GM12878 (cell line): ENCODE measurements around the gene IL18R1. TPM values are rescaled to one million over a fixed set of nuclear protein-coding genes. Genes with fewer than 3 reads are reported as not detected.

ENCODE experiments used
- CREM ChIP-seq: IDR thresholded peaks from 2 replicates; pipeline ENCODE4 v1.6.1; 2014; ENCODE audit warnings: antibody characterized with exemption, low read depth
- E4F1 ChIP-seq: fragments of 450-650 bp; IDR thresholded peaks from 2 replicates; pipeline ENCODE4 v1.6.1; 2018; ENCODE audit warnings: borderline replicate concordance, mild to moderate bottlenecking; ENCODE audit not compliant: partially characterized antibody
- EP300 ChIP-seq, 2 experiments: fragments of 150-350 bp in 1 of 2; IDR thresholded peaks; 2 replicates each; pipeline ENCODE4 v1.6.1; 2011 to 2012; ENCODE audit warnings: low read depth in 2 of 2, low read length in 2 of 2, borderline replicate concordance in 1 of 2, improper control_type of control experiment in 1 of 2, inconsistent platforms in 1 of 2; ENCODE audit not compliant: control insufficient read depth in 1 of 2
- GABPA ChIP-seq: IDR thresholded peaks from 2 replicates; pipeline ENCODE4 v1.6.1; 2014; ENCODE audit warnings: antibody characterized with exemption, low read depth, mild to moderate bottlenecking, inconsistent platforms
- HDAC2 ChIP-seq: fragments of 200-600 bp; sonication (generic); IDR thresholded peaks from 2 replicates; pipeline ENCODE4 v1.6.1; 2017
- HDGF ChIP-seq: fragments of 450-650 bp; IDR thresholded peaks from 2 replicates; pipeline ENCODE4 v1.6.1; 2016; ENCODE audit warnings: antibody characterized with exemption
- IRF3 ChIP-seq: fragments of 450-650 bp; IDR thresholded peaks from 2 replicates; pipeline ENCODE4 v1.6.1; 2014; ENCODE audit warnings: mild to moderate bottlenecking
- JUND ChIP-seq: IDR thresholded peaks from 2 replicates; pipeline ENCODE4 v1.6.1; 2012; ENCODE audit warnings: low read depth, mild to moderate bottlenecking, low read length, improper control_type of control experiment, moderate library complexity
- MTA3 ChIP-seq: IDR thresholded peaks from 2 replicates; pipeline ENCODE4 v1.6.1; 2012; ENCODE audit warnings: low read length, inconsistent platforms, borderline replicate concordance
- MXI1 ChIP-seq: fragments of 150-350 bp; IDR thresholded peaks from 2 replicates; pipeline ENCODE4 v1.6.1; 2011; ENCODE audit warnings: low read depth, mild to moderate bottlenecking, inconsistent platforms, low read length, improper control_type of control experiment
- PAX8 ChIP-seq: fragments of 450-650 bp; IDR thresholded peaks from 2 replicates; pipeline ENCODE4 v1.6.1; 2017; ENCODE audit warnings: mild to moderate bottlenecking, moderate library complexity
- RBBP5 ChIP-seq: fragments of 200-600 bp; sonication (generic); conservative IDR thresholded peaks from 2 replicates; pipeline ENCODE4 v1.6.1; 2016
- RCOR1 ChIP-seq: conservative IDR thresholded peaks from 2 replicates; pipeline ENCODE4 v1.6.1; 2012; ENCODE audit warnings: low read depth, low read length, improper control_type of control experiment
- RELB ChIP-seq: fragments of 450-650 bp; IDR thresholded peaks from 2 replicates; pipeline ENCODE4 v1.6.1; 2017; ENCODE audit warnings: low read depth, mild to moderate bottlenecking, moderate library complexity
- RUNX3 ChIP-seq: IDR thresholded peaks from 2 replicates; pipeline ENCODE4 v1.6.1; 2012; ENCODE audit warnings: low read length, inconsistent platforms
- SIX5 ChIP-seq: IDR thresholded peaks from 2 replicates; pipeline ENCODE4 v1.6.1; 2011; ENCODE audit warnings: mild to moderate bottlenecking, low read depth, low read length, moderate library complexity; ENCODE audit not compliant: severe bottlenecking
- SMAD5 ChIP-seq: IDR thresholded peaks from 2 replicates; pipeline ENCODE4 v1.6.1; 2016; ENCODE audit warnings: antibody characterized with exemption, low read depth
- SRF ChIP-seq, 2 experiments: IDR thresholded peaks; 2 replicates each; pipeline ENCODE4 v1.6.1; 2011; ENCODE audit warnings: low read depth in 2 of 2, low read length in 2 of 2, mild to moderate bottlenecking in 1 of 2, moderate library complexity in 1 of 2
- ZBTB11 ChIP-seq: fragments of 450-650 bp; formaldehyde crosslinking; IDR thresholded peaks from 2 replicates; pipeline ENCODE4 v1.5.0; 2022; ENCODE audit warnings: mild to moderate bottlenecking, missing genetic modification characterization
- ZSCAN29 ChIP-seq: fragments of 450-650 bp; IDR thresholded peaks from 2 replicates; pipeline ENCODE4 v1.6.1; 2017; ENCODE audit warnings: mild to moderate bottlenecking, moderate library complexity
- ZZZ3 ChIP-seq: IDR thresholded peaks from 2 replicates; pipeline ENCODE4 v1.6.1; 2011; ENCODE audit warnings: low read depth; ENCODE audit not compliant: control insufficient read depth, insufficient read length
- polyA plus RNA-seq, 11 experiments: library from polyadenylated mRNA; depleted of rRNA in 4 of 11; unstranded in 6 of 11; stranded (reverse) in 5 of 11; fragments of >200 nt; fragmentation: Nextera tagmentation in 4 of 11; fragmentation: Illumina TruSeq in 1 of 11; extraction: Ambion mirVana in 4 of 11; extraction: Trizol in 1 of 11; gene quantifications; 1 replicate in 1 of 11; 2 replicates in 10 of 11; pipeline versions ENCODE4 v1.2.1 to v1.2.3, GENCODE V29; 2011 to 2016; ENCODE audit warnings: inconsistent platforms in 2 of 11, missing spikeins in 2 of 11, low read depth in 1 of 11
- total RNA-seq, 4 experiments: library from RNA; depleted of rRNA in 3 of 4; stranded (reverse); fragments of >200 nt in 3 of 4; fragmentation: Illumina TruSeq in 1 of 4; extraction: Trizol in 1 of 4; gene quantifications; 2 replicates each; pipeline versions ENCODE4 v1.2.1 to v1.2.3, GENCODE V29; 2013 to 2021

Gene IL18R1
- total and polyA plus RNA-seq, 10 of the 15 experiments (the other 5 are each of a cell fraction or from before 2014, with no cell fraction given): 3.5 to 15.5 (median 11.1) TPM

GRCh38 chr2:102436323-102436722, 80.7 kb downstream of the IL18R1 start (continued):
- TF ChIP-seq IRF3 (no peak), ZZZ3 (no peak), HDGF (no peak), SMAD5 (no peak), MTA3 (0 out of 2 replicates have a peak, but pooled peaks have one; percentile 51), ZBTB11 (CRISPR knock-in tag) (no peak), JUND (no peak), SRF (IDR thresholded peaks at IDR 0.05; ENCODE audit: low read depth in 2 of 2, low read length in 2 of 2) (no peak), RUNX3 (peak; percentile 90), RCOR1 (no peak), RELB (peak; percentile 87), HDAC2 (no peak), GABPA (no peak), SIX5 (no peak), RBBP5 (no peak), CREM (peak; percentile 51; the same call in 1 of the 2 replicates), MXI1 (no peak), E4F1 (no peak), PAX8 (no peak), EP300 (IDR thresholded peaks at IDR 0.05; ENCODE audit: borderline replicate concordance in 1 of 2, control insufficient read depth in 1 of 2, low read depth in 2 of 2, low read length in 2 of 2) (no peak), ZSCAN29 (no peak)
